Activated naive CD4-positive, alpha-beta T cell treated with anti-CD3 and anti-CD28 coated beads for 36 hours (primary cell): Measurements from ENCODE around the gene OLA1. TPM values are rescaled to one million over a fixed set of nuclear protein-coding genes. Genes with fewer than 3 reads are reported as not detected.

Source experiments
- CTCF ChIA-PET: fragments of 350-600 bp; sonication (Branson Sonifier 250); formaldehyde crosslinking; loops from one replicate; lab custom pipeline; 2021; ENCODE audit warnings: antibody characterized with exemption; lab: Charles Lee
- DNase-seq: peaks from one replicate; pipeline ENCODE4 v3.0.0-alpha.2; 2020
- H3K27ac Mint-ChIP-seq: one replicate; pipeline ENCODE4 v1.8.0; 2021; ENCODE audit warnings: mild to moderate bottlenecking, mixed read lengths
- H3K27me3 Mint-ChIP-seq: one replicate; pipeline ENCODE4 v1.8.0; 2021; ENCODE audit warnings: low read depth, mixed read lengths
- H3K36me3 Mint-ChIP-seq: one replicate; pipeline ENCODE4 v1.8.0; 2021; ENCODE audit warnings: low read depth, mixed read lengths
- H3K4me1 Mint-ChIP-seq: one replicate; pipeline ENCODE4 v1.8.0; 2021; ENCODE audit warnings: low read depth, mixed read lengths
- H3K4me3 Mint-ChIP-seq: one replicate; pipeline ENCODE4 v1.8.0; 2021; ENCODE audit warnings: mild to moderate bottlenecking, moderate library complexity, mixed read lengths
- H3K9me3 Mint-ChIP-seq: one replicate; pipeline ENCODE4 v1.8.0; 2021; ENCODE audit warnings: mixed read lengths
- intact Hi-C: fragments of 100-400 bp; cut with micrococcal nuclease; formaldehyde crosslinking; loops from one replicate; pipeline ENCODE4 v1.15.1; 2023
- total RNA-seq, 2 experiments: library from RNA; stranded (reverse); gene quantifications; one replicate each; pipeline ENCODE4 v1.2.3, GENCODE V29; 2021

The OLA1 gene
- total RNA-seq, 2 experiments from 2014 or later = 140 to 142 TPM

DNA sequence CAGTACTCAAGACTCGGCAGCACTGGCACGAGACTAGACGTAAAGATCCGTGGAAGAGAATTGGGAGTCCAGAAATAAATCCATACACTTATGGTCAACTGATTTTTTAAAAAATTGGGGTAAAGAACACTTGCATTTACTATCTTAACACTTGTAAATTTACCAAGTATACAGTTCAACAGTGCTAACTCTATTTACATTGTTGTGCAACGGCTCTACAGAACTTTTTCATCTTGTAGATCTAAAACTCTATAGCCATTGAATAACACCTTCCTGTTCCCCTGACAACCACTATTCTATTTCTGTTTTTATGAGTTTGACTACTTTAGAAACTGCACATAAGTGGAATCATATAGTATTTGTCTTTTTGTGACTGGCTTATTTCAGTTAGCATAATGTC is 153.8 kb downstream of the OLA1 start:
- no peak for DNase-seq
- CTCF ChIA-PET = interaction anchor here (0.5 kb wide), 1 partner anchor 129 kb away, joined by 3 read pairs; no protein-coding TSS in a partner anchor
- Mint-ChIP-seq H3K4me1 (no peaks in the 10 kb centered on the region), H3K27ac (no peak overlapping the region), H3K9me3 (no peaks in the 10 kb centered on the region), H3K27me3 (no peaks in the 10 kb centered on the region), H3K36me3 (peaks cover 3% of the 10 kb centered on the region), H3K4me3 (no peak overlapping the region)
- intact Hi-C loops = no loop called here

DNA sequence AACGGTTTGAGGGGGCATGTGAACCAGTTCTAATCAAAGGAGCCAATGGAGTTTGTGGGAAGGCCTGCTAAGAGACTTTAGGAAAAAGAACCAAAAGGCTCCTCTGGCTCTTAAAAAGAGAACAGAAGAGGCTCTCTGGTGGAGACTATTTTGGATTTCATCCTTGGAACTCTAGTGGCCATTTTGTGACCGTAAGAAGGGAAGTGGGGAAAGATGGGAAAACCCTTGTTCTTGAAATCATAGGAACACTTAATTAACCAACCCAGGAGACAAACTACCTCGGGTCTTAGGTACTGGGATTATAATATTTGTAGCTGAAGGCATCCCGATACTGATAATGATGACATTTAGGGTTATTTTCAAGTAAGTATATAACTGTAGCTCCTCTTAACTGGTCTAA is 157.9 kb downstream of the OLA1 start:
- no peaks in the 10 kb centered on the region for H3K9me3 Mint-ChIP-seq
- DNase-seq = no peak
- H3K4me1 Mint-ChIP-seq = no peaks in the 10 kb centered on the region
- peaks cover 8% of the 10 kb centered on the region for H3K36me3 Mint-ChIP-seq
- no peak overlapping the region for H3K27ac Mint-ChIP-seq
- no peak overlapping the region for H3K4me3 Mint-ChIP-seq
- H3K27me3 Mint-ChIP-seq = no peaks in the 10 kb centered on the region
- CTCF ChIA-PET = no interaction called here
- intact Hi-C loops = no loop called here

DNA sequence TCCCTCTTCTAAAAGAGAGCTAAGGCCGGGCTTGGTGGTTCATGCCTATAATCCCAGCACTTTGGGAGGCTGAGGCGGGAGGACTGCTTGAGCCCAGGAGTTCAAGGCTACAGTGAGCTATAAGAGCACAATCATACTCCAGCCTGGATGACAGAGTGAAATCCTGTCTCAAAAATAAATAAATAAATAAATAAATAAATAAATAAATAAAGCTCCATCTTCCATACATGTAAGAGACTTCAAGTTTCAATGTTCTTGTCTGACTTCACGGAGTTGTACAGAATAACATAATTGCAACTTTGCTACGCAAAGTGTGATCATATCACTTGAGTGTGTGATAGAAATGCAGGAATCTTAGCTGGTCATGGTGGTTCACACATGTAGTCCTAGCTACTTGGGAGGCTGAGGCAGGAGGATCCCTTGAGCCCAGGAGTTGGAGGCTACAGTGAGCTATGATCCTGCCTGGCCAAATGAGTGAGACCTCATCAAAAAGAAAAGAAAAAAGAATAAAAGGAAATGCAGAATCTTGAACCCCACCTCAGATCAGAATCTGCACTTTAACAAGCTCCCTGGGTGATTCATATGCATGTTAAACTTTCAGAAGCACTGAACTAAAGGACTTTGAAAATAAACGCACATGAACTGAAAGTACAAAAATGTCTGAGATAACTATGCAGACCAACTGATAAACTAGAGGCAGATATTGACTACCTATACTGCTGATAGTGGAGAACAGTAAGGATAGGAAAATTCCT is 159.4 kb downstream of the OLA1 start:
- Mint-ChIP-seq H3K4me3 (no peak overlapping the region), H3K27ac (no peak overlapping the region), H3K4me1 (no peaks in the 10 kb centered on the region), H3K9me3 (no peaks in the 10 kb centered on the region), H3K36me3 (peaks cover 6% of the 10 kb centered on the region), H3K27me3 (no peaks in the 10 kb centered on the region)
- intact Hi-C loops = no loop called here
- CTCF ChIA-PET = interaction anchor here (0.7 to 1.0 kb wide), 3 partner anchors 11 to 640 kb away, joined by 3 read pairs; no protein-coding TSS in a partner anchor
- no peak for DNase-seq

- no peak for DNase-seq
- Mint-ChIP-seq H3K4me1 (no peaks in the 10 kb centered on the region), H3K4me3 (no peak overlapping the region), H3K36me3 (peaks cover 6% of the 10 kb centered on the region), H3K9me3 (no peaks in the 10 kb centered on the region), H3K27me3 (no peaks in the 10 kb centered on the region), H3K27ac (no peak overlapping the region)
- CTCF ChIA-PET = no interaction called here
- intact Hi-C loops = no loop called here
Measured at GRCh38 chr2:174086708-174087107, 161.6 kb downstream of the OLA1 start.

- CTCF ChIA-PET = no interaction called here
- H3K4me1 Mint-ChIP-seq = no peaks in the 10 kb centered on the region
- DNase-seq = no peak
- H3K4me3 Mint-ChIP-seq = no peak overlapping the region
- H3K27ac Mint-ChIP-seq = no peak overlapping the region
- no peaks in the 10 kb centered on the region for H3K9me3 Mint-ChIP-seq
- peaks cover 6% of the 10 kb centered on the region for H3K36me3 Mint-ChIP-seq
- H3K27me3 Mint-ChIP-seq = no peaks in the 10 kb centered on the region
- intact Hi-C loops = no loop called here
Measured at GRCh38 chr2:174085781-174086180, 162.6 kb downstream of the OLA1 start.

GRCh38 chr2:174083843-174084458 is 164.4 kb downstream of the OLA1 start:
- H3K36me3 Mint-ChIP-seq = peaks cover 4% of the 10 kb centered on the region
- H3K4me1 Mint-ChIP-seq = no peaks in the 10 kb centered on the region

GRCh38 chr2:174080672-174081121 is 167.6 kb downstream of the OLA1 start:
- no peaks in the 10 kb centered on the region for H3K36me3 Mint-ChIP-seq
- intact Hi-C loops = no loop called here
- CTCF ChIA-PET = no interaction called here

More at GRCh38 chr2:174083843-174084458, 164.4 kb downstream of the OLA1 start:
- no peaks in the 10 kb centered on the region for H3K27me3 Mint-ChIP-seq
- CTCF ChIA-PET = no interaction called here
- no peak overlapping the region for H3K4me3 Mint-ChIP-seq
- no peak for DNase-seq
- H3K27ac Mint-ChIP-seq = no peak overlapping the region
- intact Hi-C loops = no loop called here
- no peaks in the 10 kb centered on the region for H3K9me3 Mint-ChIP-seq

GRCh38 chr2:174078275-174078674 is 170.1 kb downstream of the OLA1 start:
- H3K4me1 Mint-ChIP-seq = no peaks in the 10 kb centered on the region
- intact Hi-C loops = loop anchor here (2.0 to 10.0 kb wide), 2 partner anchors 267 to 505 kb away; no protein-coding TSS in a partner anchor
- no peaks in the 10 kb centered on the region for H3K27me3 Mint-ChIP-seq
- CTCF ChIA-PET = interaction anchor here (0.8 to 1.0 kb wide), 2 partner anchors 11 to 266 kb away, joined by 3 read pairs; no protein-coding TSS in a partner anchor
- H3K4me3 Mint-ChIP-seq = no peak overlapping the region
- no peak overlapping the region for H3K27ac Mint-ChIP-seq
- H3K9me3 Mint-ChIP-seq = no peaks in the 10 kb centered on the region
- H3K36me3 Mint-ChIP-seq = peaks cover 10% of the 10 kb centered on the region
- DNase-seq = no peak

More at GRCh38 chr2:174080672-174081121, 167.6 kb downstream of the OLA1 start:
- Mint-ChIP-seq H3K27me3 (no peaks in the 10 kb centered on the region), H3K27ac (no peak overlapping the region), H3K4me1 (no peaks in the 10 kb centered on the region), H3K9me3 (no peaks in the 10 kb centered on the region), H3K4me3 (no peak overlapping the region)
- no peak for DNase-seq

- H3K27ac Mint-ChIP-seq = no peak overlapping the region
- DNase-seq = no peak
- H3K4me3 Mint-ChIP-seq = no peak overlapping the region
- no peaks in the 10 kb centered on the region for H3K9me3 Mint-ChIP-seq
- no peaks in the 10 kb centered on the region for H3K4me1 Mint-ChIP-seq
- CTCF ChIA-PET = interaction anchor here (1.2 kb wide), 1 partner anchor 264 kb away, joined by 3 read pairs; no protein-coding TSS in a partner anchor
- H3K36me3 Mint-ChIP-seq = peaks cover 10% of the 10 kb centered on the region
- H3K27me3 Mint-ChIP-seq = no peaks in the 10 kb centered on the region
- intact Hi-C loops = loop anchor here (10.0 kb wide), 1 partner anchor 268 kb away; no protein-coding TSS in a partner anchor
Measured at GRCh38 chr2:174076975-174077374, 171.4 kb downstream of the OLA1 start.

DNA sequence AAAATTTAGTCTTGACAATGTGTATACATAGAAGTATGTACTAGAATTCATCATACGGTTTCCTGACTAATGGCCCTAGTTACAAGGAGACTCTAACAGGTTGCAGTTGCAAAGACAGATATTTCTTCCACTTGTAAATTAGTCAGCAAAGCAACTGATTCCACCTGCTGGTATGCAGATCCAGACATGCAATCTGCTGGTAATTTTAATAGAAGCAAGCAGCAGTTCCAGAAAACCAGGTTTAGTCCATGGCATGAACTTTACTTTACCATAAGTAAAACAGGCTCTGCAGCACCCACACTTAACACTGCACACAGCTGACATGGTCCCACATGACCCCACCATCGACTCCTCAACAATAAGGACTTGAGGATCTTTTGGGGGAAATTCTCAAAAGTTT is 172.3 kb downstream of the OLA1 start:
- no peaks in the 10 kb centered on the region for H3K4me1 Mint-ChIP-seq

DNA sequence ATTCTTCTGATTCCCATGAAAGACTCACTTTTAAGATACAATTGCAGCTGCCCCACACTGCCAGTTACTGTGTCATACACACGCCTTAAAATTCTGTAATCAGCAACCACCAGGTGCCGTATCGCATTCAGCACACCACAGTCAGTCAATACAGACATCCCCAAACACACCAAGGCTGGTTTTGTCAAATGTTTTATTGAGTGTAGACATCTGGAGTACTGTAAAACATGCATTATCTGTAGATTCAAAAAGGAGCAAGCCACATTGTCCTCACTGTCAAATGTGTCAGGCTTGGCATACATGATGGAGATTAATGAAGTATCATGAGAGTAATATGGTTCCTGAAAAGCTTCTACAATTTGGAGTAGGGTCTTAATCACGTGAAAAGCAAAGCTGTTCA is 173.5 kb downstream of the OLA1 start:
- no peaks in the 10 kb centered on the region for H3K27me3 Mint-ChIP-seq
- H3K27ac Mint-ChIP-seq = no peak overlapping the region
- CTCF ChIA-PET = no interaction called here
- H3K4me1 Mint-ChIP-seq = no peaks in the 10 kb centered on the region
- DNase-seq = no peak
- intact Hi-C loops = loop anchor here (10.0 kb wide), 1 partner anchor 270 kb away; no protein-coding TSS in a partner anchor
- no peak overlapping the region for H3K4me3 Mint-ChIP-seq
- peaks cover 10% of the 10 kb centered on the region for H3K36me3 Mint-ChIP-seq
- no peaks in the 10 kb centered on the region for H3K9me3 Mint-ChIP-seq

More for the DNA sequence above, 172.3 kb downstream of the OLA1 start:
- DNase-seq = no peak
- H3K36me3 Mint-ChIP-seq = peaks cover 10% of the 10 kb centered on the region
- no peak overlapping the region for H3K4me3 Mint-ChIP-seq
- intact Hi-C loops = loop anchor here (10.0 kb wide), 1 partner anchor 269 kb away; no protein-coding TSS in a partner anchor
- H3K9me3 Mint-ChIP-seq = no peaks in the 10 kb centered on the region
- CTCF ChIA-PET = interaction anchor here (0.6 to 1.2 kb wide), 2 partner anchors 72 to 265 kb away, joined by 3 read pairs; no protein-coding TSS in a partner anchor
- no peak overlapping the region for H3K27ac Mint-ChIP-seq
- H3K27me3 Mint-ChIP-seq = no peaks in the 10 kb centered on the region

- intact Hi-C loops = loop anchor here (10.0 kb wide), 1 partner anchor 272 kb away; no protein-coding TSS in a partner anchor
- CTCF ChIA-PET = interaction anchor here (0.7 kb wide), 1 partner anchor 271 kb away, joined by 3 read pairs; no protein-coding TSS in a partner anchor
Measured at GRCh38 chr2:174072857-174073256, 175.5 kb downstream of the OLA1 start.

More at GRCh38 chr2:174072857-174073256, 175.5 kb downstream of the OLA1 start:
- Mint-ChIP-seq H3K27me3 (no peaks in the 10 kb centered on the region), H3K4me3 (no peak overlapping the region), H3K4me1 (no peaks in the 10 kb centered on the region), H3K27ac (no peak overlapping the region), H3K9me3 (no peaks in the 10 kb centered on the region), H3K36me3 (peaks cover 10% of the 10 kb centered on the region)
- DNase-seq = no peak
